SJSA1 (cell line): ENCODE data around the gene VWA5B1. TPM values are rescaled to one million over a fixed set of nuclear protein-coding genes. Genes with fewer than 3 reads are reported as not detected.

Experiments
- DNase-seq, 2 experiments: peaks; one replicate each; pipeline ENCODE4 v3.0.0-alpha.2; 2015 to 2020; ENCODE audit warnings: low spot score in 2 of 2, low read depth in 1 of 2
- H3K27ac ChIP-seq: fragments of 250-450 bp; sonication (Bioruptor Pico); 2 replicates; pipeline ENCODE4 v1.5.1; 2020; ENCODE audit warnings: mild to moderate bottlenecking, moderate library complexity
- H3K27me3 ChIP-seq: fragments of 250-450 bp; sonication (Bioruptor Pico); replicated peaks from 2 replicates; pipeline ENCODE4 v1.5.1; 2020; ENCODE audit warnings: mild to moderate bottlenecking, moderate library complexity
- H3K36me3 ChIP-seq: fragments of 250-450 bp; sonication (Bioruptor Pico); 2 replicates; pipeline ENCODE4 v1.5.1; 2020; ENCODE audit warnings: mild to moderate bottlenecking
- H3K4me1 ChIP-seq: fragments of 250-450 bp; sonication (Bioruptor Pico); replicated peaks from 2 replicates; pipeline ENCODE4 v1.6.1; 2021; ENCODE audit warnings: mild to moderate bottlenecking
- H3K4me3 ChIP-seq: fragments of 250-450 bp; sonication (Bioruptor Pico); 2 replicates; pipeline ENCODE4 v1.5.1; 2020; ENCODE audit warnings: mild to moderate bottlenecking
- H3K9me3 ChIP-seq: fragments of 250-450 bp; sonication (Bioruptor Pico); replicated peaks from 2 replicates; pipeline ENCODE4 v1.5.1; 2020; ENCODE audit warnings: mild to moderate bottlenecking
- total RNA-seq: library from RNA; depleted of rRNA; stranded (reverse); fragments of >200 nt; shearing (Covaris generic); gene quantifications from 2 replicates; pipeline ENCODE4 v1.2.3, GENCODE V29; 2014

Gene VWA5B1
- total RNA-seq, 1 experiment from 2014 or later, result not detected

DNA sequence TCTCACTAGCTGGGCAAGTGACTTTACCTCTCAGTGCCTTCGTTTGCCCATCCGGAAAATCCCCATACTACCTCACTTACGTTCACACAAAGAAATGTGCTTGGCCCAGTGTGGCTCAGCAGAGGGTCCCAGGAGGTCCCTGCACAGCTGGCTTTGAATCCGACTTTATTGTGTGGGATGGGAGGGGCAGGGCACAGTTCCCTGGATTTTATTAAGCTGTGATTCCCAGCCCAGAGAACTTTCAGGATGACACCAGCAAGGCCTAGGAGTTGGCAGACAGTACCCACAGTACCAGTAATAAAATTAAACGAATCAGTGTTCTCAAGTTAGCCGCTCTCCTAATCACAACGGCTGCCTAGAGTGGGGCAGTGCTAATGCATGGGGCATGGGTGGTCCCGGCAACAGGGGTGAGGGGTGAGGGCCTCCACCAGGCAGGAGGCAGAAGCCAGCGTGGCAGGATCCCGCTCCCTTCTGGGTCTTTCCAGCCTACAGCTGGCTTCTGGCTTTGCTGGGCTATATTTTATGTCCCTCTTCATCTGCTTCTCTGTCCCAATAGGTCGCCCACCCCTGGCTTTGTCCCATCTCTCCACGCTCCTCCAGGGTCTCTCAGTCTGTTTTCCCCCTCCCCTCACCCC is 74.9 kb downstream of the VWA5B1 start:
- peaks cover 22% of the 10 kb centered on the region for H3K27me3 ChIP-seq
- DNase-seq, result no peak
- H3K27ac ChIP-seq, result no peak overlapping the region
- H3K4me1 ChIP-seq, result peaks cover 31% of the 10 kb centered on the region
- no peak overlapping the region for H3K4me3 ChIP-seq
- no peaks in the 10 kb centered on the region for H3K36me3 ChIP-seq
- H3K9me3 ChIP-seq, result peaks cover 3% of the 10 kb centered on the region; the same call in 1 of the 2 replicates

DNA sequence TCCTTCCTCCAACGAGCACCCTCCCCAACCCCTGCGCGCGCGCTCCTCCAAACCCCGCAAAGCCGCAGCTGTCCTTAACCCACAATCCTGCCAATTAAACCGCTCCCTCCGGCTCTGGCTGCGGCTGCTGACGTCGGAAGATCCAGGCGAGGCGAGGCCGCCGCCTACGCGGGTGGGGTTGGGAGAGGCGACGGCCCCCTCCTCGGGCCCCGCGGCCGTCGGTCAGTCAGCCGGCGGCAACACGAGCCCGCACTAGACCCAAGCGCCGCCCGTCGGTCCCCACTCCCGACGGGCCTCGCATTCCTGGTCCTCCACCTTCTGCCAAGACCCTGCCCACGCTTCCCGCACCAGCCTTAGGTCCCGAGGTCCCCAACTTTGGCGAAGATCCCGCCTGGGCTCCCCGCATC is 75.4 kb downstream of the VWA5B1 start:
- Histone ChIP-seq H3K27me3 (peaks cover 22% of the 10 kb centered on the region), H3K9me3 (peaks cover 3% of the 10 kb centered on the region; the same call in 1 of the 2 replicates), H3K4me3 (no peak overlapping the region), H3K36me3 (no peaks in the 10 kb centered on the region), H3K27ac (no peak overlapping the region), H3K4me1 (peaks cover 31% of the 10 kb centered on the region)
- no peak for DNase-seq

DNA sequence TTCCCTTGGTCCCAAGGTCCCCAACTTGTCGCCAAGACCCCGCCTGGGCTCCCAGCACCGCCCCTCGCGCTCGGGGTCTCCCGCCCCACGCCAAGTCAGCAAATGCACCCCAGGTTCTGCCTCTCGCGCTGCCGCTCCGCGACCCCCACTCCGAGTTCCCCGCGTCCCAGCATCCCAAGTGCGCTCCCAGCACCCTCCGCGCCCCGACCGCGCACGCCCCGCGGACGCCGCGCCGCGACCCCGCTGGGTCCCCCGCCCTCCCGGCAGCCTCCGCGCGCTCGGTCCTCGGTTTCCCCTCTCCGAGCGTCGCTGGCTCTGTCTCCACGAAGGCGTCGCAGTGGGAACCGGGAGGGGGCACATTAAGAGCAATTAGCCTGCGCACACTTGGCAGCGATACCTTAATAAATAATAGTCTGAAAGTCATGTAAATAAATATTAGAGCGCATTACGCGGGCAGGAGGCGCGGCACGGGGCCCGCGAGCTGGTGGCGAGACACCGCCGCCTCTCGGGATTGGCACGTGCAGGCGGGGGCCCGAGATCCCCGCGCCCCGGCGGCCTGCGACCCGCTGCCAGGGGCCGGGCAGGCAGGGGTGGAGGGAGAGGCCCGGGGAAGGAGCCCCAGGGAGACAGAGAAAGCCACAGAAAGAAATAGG is 75.9 kb downstream of the VWA5B1 start:
- Histone ChIP-seq H3K9me3 (peaks cover 3% of the 10 kb centered on the region; the same call in 1 of the 2 replicates), H3K27me3 (peaks cover 22% of the 10 kb centered on the region), H3K4me3 (peak overlapping the region; percentile 26), H3K36me3 (no peaks in the 10 kb centered on the region), H3K27ac (no peak overlapping the region), H3K4me1 (peaks cover 27% of the 10 kb centered on the region)
- no peak for DNase-seq

DNA sequence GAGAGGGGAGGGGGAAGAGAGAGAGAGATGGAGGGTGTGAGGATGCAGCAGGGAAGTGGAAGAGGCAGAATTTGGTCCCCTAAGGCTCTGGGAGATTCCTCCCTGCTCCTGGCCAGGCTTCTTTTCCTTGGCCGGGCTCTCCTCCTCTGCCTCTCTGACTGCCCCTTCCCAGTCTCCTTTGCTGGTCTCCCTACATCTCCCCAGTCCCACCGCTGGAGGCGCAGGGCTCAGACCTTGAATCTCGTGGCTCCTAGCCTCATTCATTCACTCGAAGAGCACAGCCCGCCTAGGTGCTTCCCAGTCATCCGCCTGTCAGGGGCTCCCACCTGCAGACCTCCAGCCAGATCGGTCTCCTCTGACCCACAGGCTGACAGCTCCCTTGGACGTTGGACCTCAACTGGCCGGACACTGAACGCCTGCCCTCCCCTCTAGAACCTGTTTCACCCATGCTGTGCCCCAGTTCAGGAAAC is 76.5 kb downstream of the VWA5B1 start:
- Histone ChIP-seq H3K4me1 (peaks cover 27% of the 10 kb centered on the region), H3K4me3 (peak overlapping the region; percentile 26), H3K27me3 (peaks cover 22% of the 10 kb centered on the region), H3K27ac (no peak overlapping the region), H3K9me3 (peaks cover 3% of the 10 kb centered on the region; the same call in 1 of the 2 replicates), H3K36me3 (no peaks in the 10 kb centered on the region)
- peak; percentile 51 to 75 for DNase-seq

DNA sequence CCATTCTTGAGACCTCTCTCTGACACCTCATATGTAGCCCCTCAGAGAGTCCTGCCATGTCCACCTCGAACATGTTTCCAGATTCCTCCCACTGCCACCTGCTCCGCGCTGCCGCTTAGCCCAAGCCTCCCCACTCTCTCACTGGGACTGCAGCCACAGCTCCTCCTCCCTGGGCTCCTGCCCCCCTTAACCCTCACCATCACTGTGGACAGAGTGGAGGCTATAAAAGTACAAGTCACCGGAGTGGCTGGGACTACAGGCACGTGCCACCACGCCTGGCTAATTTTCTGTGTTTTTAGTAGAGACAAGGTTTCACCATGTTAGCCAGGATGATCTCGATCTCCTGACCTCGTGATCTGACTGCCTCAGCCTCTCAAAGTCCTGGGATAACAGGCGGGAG is 77.0 kb downstream of the VWA5B1 start:
- DNase-seq, result no peak
- Histone ChIP-seq H3K27me3 (peaks cover 22% of the 10 kb centered on the region), H3K4me3 (no peak overlapping the region), H3K9me3 (peaks cover 3% of the 10 kb centered on the region; the same call in 1 of the 2 replicates), H3K4me1 (peaks cover 27% of the 10 kb centered on the region), H3K27ac (no peak overlapping the region), H3K36me3 (no peaks in the 10 kb centered on the region)

DNA sequence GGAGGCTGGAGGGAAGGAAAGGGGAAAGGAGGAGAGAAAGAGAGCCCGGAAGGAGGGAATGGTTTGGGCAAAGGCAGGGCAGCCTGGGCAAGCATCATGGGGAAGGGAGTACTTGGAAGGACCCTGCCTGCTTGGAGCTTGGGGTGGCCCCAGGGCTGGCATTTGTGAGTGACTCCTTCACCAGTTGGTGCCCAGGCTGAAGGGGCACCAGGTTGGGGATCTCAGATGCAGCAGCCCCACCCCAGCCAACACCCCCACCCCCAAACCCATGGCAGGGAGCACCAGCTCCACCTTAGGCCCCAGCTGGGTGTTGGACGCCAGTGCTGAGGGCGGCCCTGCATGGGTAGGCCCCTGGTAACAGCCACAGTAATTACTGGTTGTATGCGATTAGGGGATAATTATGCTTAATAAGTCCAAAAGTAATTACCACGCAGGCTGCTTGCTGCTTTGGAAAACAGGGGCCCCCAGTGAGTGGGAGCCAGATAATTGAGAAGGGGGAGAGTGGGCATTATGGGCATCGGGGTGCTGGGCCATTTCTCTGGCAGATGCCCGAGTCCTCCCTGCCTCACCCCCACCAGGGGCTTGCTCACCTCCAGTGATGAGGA is 78.3 kb downstream of the VWA5B1 start:
- Histone ChIP-seq H3K27me3 (peaks cover 22% of the 10 kb centered on the region), H3K4me3 (no peak overlapping the region), H3K9me3 (peaks cover 3% of the 10 kb centered on the region; the same call in 1 of the 2 replicates), H3K27ac (no peak overlapping the region), H3K4me1 (peaks cover 31% of the 10 kb centered on the region), H3K36me3 (no peaks in the 10 kb centered on the region)
- no peak for DNase-seq

DNA sequence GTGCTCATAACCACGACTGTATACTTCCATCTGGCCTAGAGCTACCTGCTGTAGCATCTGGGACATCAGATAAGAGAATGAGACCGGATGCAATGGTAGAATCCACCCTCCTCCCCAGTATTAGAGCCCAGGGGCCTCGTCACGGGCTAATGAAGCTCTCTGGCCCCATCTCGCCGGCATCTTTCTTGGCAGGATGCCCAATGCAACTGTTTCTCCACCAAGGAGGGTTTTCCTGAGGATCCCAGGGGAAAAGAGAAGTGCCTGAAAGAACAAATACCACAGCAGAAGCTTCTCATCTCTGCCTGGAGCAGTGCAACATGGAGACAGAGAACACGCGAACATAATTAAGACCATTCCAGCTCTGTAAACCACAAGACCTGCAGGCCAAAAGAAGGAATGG is 80.0 kb downstream of the VWA5B1 start:
- H3K4me3 ChIP-seq, result no peak overlapping the region
- peaks cover 3% of the 10 kb centered on the region; the same call in 1 of the 2 replicates for H3K9me3 ChIP-seq
- peaks cover 22% of the 10 kb centered on the region for H3K27me3 ChIP-seq
- peaks cover 44% of the 10 kb centered on the region for H3K4me1 ChIP-seq
- peak in 1 of 2 experiments; percentile 32 for DNase-seq
- H3K27ac ChIP-seq, result no peak overlapping the region
- H3K36me3 ChIP-seq, result no peaks in the 10 kb centered on the region

DNA sequence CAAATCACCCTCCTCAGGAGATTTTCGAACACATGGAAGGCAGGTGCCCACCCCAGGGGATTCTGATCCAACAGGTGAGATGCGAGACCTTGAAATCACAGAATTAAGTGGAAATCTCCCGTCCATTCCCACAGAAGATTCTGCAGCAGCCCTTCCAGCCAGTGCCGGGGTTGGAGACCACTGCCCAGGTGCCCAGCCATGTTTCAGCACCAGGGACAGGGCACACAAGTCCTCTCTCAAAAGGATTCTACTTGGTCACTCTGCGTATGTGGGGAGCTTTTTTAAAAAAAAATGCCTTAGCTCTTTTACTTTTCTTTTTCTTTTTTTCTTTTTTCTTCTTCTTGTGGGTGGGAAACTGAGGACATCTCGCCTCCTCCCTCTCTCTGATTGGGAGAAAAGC is 80.7 kb downstream of the VWA5B1 start:
- Histone ChIP-seq H3K27me3 (peaks cover 17% of the 10 kb centered on the region), H3K4me3 (no peak overlapping the region), H3K9me3 (peaks cover 3% of the 10 kb centered on the region; the same call in 1 of the 2 replicates), H3K4me1 (peaks cover 49% of the 10 kb centered on the region), H3K36me3 (no peaks in the 10 kb centered on the region), H3K27ac (no peak overlapping the region)
- no peak for DNase-seq

DNA sequence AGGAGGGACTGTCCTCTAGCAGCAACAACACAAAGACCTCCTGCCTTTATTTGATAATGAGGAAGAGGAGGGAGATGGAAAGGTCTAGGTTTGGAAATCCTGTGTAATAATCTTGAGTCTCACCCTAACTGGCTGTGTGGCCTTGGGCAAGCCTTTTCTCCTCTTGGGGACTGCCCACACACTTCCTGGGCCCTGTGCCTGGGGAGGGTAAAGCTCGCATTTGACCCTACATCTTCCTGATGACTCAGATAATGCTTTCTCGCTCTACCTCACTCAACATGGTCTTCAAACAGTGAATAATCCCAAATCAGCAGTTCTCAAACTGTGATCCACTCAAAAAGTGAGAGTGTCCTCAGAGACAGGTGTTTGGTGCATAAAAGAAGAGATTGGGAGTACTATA is 81.2 kb downstream of the VWA5B1 start:
- no peaks in the 10 kb centered on the region for H3K36me3 ChIP-seq
- peaks cover 2% of the 10 kb centered on the region; the same call in 1 of the 2 replicates for H3K9me3 ChIP-seq
- peaks cover 12% of the 10 kb centered on the region for H3K27me3 ChIP-seq
- peaks cover 49% of the 10 kb centered on the region for H3K4me1 ChIP-seq
- no peak overlapping the region for H3K4me3 ChIP-seq
- no peak for DNase-seq
- H3K27ac ChIP-seq, result no peak overlapping the region

DNA sequence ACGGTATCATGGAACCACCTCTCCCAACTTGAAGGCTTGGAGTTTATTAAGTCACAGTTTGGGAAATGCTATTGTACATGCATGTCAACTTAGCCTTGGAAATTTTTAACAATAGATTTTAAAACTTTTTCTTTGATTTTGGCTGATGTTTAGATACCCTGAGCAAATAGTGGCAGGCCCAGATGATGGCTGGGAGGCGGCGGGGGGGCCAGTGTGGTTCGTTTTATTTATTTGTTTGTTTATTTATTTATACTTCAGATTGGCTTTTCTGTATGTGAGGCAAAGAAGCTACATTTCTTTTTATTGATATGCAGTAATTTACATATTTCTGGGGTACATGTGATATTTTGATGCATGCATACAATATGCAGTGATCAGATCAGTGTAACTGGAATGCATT is 82.0 kb downstream of the VWA5B1 start:
- Histone ChIP-seq H3K9me3 (no peaks in the 10 kb centered on the region), H3K36me3 (no peaks in the 10 kb centered on the region), H3K4me3 (no peak overlapping the region), H3K27me3 (peaks cover 5% of the 10 kb centered on the region; the same call in 1 of the 2 replicates), H3K4me1 (peaks cover 44% of the 10 kb centered on the region), H3K27ac (no peak overlapping the region)
- no peak for DNase-seq

DNA sequence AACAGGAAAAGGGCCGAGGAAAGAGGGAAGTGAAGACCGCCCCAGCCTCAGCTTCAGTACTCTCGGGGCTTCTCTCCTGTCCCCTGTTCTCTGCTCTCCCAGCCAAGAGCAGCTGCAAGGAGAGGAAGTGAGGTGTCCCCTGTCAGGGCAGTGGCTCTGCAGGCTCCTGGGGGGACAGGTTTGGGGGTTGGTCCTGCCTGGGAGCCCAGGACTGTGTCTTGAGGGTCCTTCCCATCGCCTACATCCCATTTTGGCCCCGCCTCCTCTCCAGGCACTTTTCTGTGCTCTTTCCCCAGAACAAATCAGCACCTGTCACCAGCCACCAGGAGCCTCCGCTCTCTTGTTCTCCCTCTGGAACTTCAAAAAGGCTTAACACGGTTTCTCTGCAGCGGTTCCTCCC is 82.6 kb downstream of the VWA5B1 start:
- H3K36me3 ChIP-seq, result no peaks in the 10 kb centered on the region
- H3K27me3 ChIP-seq, result peaks cover 4% of the 10 kb centered on the region; the same call in 1 of the 2 replicates
- no peak for DNase-seq
- H3K4me1 ChIP-seq, result peaks cover 44% of the 10 kb centered on the region
- H3K27ac ChIP-seq, result no peak overlapping the region
- no peaks in the 10 kb centered on the region for H3K9me3 ChIP-seq
- H3K4me3 ChIP-seq, result no peak overlapping the region

DNA sequence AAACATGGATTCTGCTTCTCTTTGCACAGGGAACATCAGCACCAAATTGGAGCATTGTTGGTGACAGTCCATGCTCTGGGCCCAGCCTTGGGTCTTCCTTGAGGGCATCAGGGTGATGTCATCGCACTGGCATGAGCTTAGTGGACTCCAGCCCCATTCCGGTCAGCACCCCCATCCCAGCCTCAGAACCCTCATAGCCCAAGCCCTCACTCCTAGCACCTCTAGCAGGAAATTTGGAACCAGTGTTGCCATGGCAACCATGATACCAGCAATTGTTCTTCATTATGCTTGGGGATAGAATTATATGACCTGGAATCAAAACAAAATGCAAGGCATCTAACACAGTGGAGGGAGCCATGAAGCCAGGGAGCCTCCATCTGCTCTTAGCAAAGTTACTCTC is 83.1 kb downstream of the VWA5B1 start:
- peak in 1 of 2 experiments; percentile 16 for DNase-seq
- Histone ChIP-seq H3K27me3 (no peaks in the 10 kb centered on the region), H3K36me3 (no peaks in the 10 kb centered on the region)

DNA sequence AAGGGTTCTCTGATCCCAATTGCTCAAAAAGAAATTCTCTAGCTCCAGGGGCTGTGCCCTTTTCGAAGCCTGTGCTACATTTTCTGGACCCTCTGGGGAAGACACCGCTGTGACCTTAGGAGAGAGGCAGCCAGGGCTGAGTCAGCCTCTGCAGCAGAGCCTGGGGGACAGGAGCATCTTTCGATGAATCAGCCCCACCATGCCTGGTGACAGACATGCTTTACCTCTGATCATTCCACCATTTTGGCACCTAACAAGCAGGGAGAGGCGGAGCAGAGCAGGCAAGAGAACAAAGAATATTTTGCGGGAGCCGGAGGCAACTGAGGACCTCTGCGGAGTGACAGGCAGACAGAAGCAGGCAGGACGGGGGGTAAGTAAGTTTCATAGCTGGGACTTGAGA is 84.9 kb downstream of the VWA5B1 start:
- Histone ChIP-seq H3K4me3 (no peak overlapping the region), H3K27ac (no peak overlapping the region), H3K36me3 (no peaks in the 10 kb centered on the region), H3K9me3 (no peaks in the 10 kb centered on the region), H3K27me3 (no peaks in the 10 kb centered on the region), H3K4me1 (peaks cover 61% of the 10 kb centered on the region)
- peak in 1 of 2 experiments; percentile 31 for DNase-seq

More for the DNA sequence above, 83.1 kb downstream of the VWA5B1 start:
- no peaks in the 10 kb centered on the region for H3K9me3 ChIP-seq
- H3K4me1 ChIP-seq, result peaks cover 46% of the 10 kb centered on the region
- H3K27ac ChIP-seq, result no peak overlapping the region
- no peak overlapping the region for H3K4me3 ChIP-seq

DNA sequence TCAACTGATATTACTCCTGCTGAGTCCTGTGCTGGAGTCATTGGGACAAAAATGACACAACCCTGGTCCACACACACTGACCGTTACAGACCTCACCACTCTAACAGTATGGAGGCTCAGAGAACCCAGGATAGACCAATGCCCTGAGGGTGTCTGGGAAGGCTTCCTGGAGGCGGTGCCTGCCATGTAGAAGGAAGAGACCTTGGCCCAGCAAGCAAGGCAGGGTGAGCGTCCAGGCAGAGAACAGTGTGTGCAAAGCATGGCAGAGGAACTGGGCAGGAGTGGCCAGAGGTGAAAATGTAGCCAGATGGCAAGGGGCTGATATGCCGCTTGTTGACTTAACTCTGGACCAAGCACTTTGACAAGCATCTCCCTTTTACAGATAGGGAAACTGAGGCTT is 85.5 kb downstream of the VWA5B1 start:
- Histone ChIP-seq H3K36me3 (no peaks in the 10 kb centered on the region), H3K27me3 (no peaks in the 10 kb centered on the region), H3K4me1 (peaks cover 60% of the 10 kb centered on the region), H3K9me3 (no peaks in the 10 kb centered on the region), H3K4me3 (no peak overlapping the region), H3K27ac (no peak overlapping the region)
- no peak for DNase-seq
